ENCODE measurements around the gene CLMN.

Gene CLMN

DNA sequence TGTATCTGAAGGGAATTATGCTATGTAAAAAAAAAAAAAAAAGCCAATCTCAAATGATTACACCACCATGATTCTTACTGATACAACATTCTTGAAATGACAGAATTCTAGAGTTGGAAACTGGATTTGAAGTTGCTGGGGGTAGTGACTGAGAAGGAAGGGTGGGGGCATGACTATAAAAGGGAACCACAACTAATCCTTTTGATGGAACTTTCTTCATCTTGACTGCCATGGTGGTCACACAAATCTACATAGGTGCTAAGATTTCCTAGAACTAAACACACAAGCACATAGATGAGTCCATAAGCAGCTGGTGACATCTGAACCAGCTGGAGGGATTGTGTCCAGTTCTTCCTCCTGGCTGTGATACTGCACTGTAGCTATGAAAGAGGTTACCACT, 51.4 kb downstream of the CLMN start:
- FAIRE-seq = no peak
- TF ChIP-seq POLR2A (IDR thresholded peaks at IDR 0.05; ENCODE audit: low read depth, low read length) = no peak
- DNase-seq (ENCODE audit: insufficient read length, low spot score) = no peak

- no peak for DNase-seq (ENCODE audit: insufficient read length, low spot score)
- FAIRE-seq = peak; percentile 6
- no peak for TF ChIP-seq POLR2A (IDR thresholded peaks at IDR 0.05; ENCODE audit: low read depth, low read length)
These were observed 52.4 kb downstream of the CLMN start for GRCh38 chr14:95267306-95267705.

DNA sequence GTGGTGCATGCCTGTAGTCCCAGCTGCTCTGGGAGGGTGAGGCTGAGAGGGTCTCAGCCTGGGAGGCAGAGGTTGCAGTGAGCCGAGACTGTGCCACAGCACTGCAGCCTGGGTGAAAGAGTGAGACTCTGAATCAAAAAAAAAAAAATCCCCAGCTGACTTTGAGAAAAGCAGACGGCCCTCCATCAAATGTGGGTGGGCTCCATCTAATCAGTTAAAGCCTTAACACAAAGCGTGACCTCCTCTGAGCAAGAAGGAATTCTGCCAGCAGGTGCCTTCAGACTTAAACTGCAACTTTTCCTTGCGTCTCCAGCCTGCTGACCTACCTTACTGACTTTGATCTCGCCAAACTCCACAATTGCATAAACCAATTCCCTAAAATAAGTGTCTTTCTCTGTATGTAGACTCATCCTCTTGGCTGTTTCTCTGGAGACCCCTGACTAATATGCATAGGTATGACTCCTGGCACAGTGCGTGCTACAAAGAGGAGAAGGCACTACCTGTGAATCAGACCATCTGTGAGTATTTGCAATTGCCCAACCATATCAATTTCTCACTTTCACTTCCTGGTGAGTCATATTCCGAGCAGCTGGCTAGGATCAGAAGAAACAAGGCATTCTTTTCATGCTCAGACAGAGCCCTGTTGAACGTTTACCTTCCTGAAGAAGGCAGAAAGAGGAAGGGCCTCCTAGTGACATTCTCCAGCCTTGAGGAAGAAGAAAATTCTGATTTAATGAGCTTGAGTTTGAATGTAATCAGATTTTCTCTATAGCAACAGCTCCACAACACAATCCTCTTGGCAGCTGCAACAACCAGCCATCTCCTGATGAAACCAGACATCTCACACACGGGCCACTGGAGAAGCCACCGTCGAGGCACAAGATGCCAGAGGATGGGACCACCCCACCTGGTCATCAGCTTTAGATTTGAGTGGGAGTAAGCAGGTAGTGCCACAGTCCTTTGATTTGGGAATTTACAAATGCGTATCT, 54.3 kb downstream of the CLMN start:
- FAIRE-seq (peak; percentile 99), DNase-seq (ENCODE audit: insufficient read length, low spot score) (peak; percentile 65)
- no peak for TF ChIP-seq POLR2A (IDR thresholded peaks at IDR 0.05; ENCODE audit: low read depth, low read length)

DNA sequence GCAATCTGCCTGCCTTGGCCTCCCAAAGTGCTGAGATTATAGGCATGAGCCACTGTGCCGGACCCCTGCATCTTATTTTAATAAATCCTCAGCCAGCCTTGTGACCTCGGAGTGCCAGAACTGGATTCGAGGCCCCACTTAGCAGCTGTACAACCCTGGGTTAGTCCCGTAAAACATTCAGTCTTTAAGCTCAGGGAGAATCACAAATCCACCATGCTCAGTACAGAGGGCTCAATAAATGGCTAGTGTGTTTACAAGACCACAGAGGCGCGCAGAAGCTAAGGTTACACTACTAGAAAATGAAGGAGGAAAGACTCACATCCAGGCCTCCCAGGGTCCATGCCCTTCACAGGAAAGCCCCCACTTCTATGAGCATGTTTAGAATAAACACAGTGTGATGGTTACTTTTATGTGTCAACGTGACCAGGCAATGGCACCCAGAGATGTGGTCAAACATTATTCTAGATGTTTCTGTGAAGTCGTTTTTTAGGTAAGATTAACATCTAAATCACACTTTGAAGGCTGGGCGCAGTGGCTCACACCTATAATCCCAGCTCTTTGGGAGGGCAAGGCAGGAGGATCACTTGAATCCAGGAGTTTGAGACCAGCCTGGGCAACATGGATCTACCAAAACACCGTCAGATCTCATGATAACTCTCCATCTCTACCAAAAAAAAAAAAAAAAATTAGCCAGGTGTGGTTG, 55.3 kb downstream of the CLMN start:
- no peak for TF ChIP-seq POLR2A (IDR thresholded peaks at IDR 0.05; ENCODE audit: low read depth, low read length)
- no peak for FAIRE-seq
- no peak for DNase-seq (ENCODE audit: insufficient read length, low spot score)

DNA sequence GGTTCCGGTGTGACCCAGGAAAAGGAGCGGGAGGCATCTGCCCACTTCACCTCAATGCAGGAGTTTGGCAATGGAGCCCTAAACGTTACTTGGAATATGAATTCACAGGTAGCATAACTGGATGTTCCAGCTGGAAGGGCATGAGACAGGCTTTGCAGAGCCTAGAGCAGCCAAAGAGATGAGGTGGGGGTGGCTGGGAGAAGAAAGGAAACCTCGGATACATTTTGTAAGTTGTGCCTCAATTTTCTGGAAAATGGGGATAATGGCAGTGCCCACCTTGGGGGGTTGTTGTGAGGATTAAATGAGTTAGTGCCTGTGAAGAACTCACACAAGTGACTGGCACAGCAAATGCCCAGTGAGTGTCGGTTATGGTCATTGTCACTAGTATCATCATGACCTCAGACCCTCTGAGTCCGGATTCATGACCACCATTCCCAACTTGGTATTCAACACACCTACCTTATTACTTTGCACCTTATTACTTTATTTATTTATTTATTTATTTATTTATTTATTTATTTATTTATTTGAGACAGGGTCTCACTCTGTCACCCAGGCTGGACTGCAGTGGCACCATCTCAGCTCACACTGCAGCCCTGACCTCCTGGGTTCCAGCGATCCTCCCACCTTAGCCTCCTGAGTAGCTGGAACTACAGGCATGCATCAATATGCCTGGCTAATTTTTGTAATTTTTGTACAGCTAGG, 56.0 kb downstream of the CLMN start:
- no peak for TF ChIP-seq POLR2A (IDR thresholded peaks at IDR 0.05; ENCODE audit: low read depth, low read length)
- FAIRE-seq (no peak), DNase-seq (ENCODE audit: insufficient read length, low spot score) (no peak)

DNA sequence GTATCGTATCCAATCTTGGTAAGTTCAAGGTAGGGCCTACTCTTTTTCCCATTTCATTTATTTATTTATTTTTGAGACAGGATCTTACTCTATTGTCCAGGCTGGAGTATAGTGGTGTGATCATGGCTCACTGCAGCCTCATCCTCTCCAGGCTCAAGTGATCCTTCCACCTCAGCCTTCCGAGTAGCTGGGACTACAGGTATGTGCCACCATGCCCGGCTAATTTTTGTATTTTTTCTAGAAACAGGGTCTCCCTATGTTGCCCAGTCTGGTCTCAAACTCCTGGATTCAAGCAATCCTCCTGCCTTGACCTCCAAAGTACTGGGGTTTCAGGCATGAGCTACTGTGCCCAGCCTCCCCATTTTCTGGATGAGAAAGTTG, 57.2 kb downstream of the CLMN start:
- no peak for DNase-seq (ENCODE audit: insufficient read length, low spot score)

GRCh38 chr14:95261616-95262510, 57.8 kb downstream of the CLMN start:
- no peak for TF ChIP-seq POLR2A (IDR thresholded peaks at IDR 0.05; ENCODE audit: low read depth, low read length)
- DNase-seq (ENCODE audit: insufficient read length, low spot score) (no peak), FAIRE-seq (no peak)

More for the DNA sequence above, 57.2 kb downstream of the CLMN start:
- TF ChIP-seq POLR2A (IDR thresholded peaks at IDR 0.05; ENCODE audit: low read depth, low read length) = no peak
- no peak for FAIRE-seq

DNA sequence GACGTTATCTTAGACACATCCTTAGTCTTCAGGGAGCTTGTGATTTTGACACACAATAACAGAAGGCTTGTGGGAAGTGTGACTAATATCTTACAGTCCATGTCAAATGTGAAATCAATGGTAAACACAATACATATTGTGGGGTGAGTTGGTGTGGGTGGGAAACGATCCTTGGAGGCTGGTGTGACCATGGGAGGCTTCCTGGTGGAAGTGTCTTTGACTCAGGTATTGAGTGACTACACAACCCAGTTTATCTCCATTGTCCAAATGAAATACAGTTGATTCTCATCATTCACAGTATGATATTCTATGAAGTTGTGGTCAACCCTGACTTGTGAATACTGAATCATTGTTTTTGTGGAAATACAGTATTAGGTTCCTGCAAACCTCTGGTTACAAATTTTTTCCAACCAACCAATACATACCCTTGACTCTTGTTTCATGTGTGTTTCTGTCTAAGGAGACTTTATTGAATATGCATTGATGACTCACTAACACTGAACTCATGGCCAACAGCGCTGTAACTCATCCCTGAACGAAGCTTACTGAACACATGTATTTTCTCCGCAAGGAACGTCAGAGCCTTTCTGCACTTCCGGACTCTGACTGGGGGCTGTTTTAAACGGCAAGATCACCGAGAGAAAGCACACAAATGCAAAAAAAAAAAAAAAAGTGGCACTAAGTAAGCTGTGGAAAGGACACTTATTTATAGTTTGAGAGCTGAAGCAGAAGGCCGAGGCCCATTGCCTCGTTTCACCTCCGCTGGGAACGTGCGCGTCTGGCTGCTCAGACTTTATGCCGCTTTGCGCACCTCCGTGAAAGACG, 59.0 kb downstream of the CLMN start:
- no peak for TF ChIP-seq POLR2A (IDR thresholded peaks at IDR 0.05; ENCODE audit: low read depth, low read length)
- no peak for DNase-seq (ENCODE audit: insufficient read length, low spot score)
- FAIRE-seq = no peak

DNA sequence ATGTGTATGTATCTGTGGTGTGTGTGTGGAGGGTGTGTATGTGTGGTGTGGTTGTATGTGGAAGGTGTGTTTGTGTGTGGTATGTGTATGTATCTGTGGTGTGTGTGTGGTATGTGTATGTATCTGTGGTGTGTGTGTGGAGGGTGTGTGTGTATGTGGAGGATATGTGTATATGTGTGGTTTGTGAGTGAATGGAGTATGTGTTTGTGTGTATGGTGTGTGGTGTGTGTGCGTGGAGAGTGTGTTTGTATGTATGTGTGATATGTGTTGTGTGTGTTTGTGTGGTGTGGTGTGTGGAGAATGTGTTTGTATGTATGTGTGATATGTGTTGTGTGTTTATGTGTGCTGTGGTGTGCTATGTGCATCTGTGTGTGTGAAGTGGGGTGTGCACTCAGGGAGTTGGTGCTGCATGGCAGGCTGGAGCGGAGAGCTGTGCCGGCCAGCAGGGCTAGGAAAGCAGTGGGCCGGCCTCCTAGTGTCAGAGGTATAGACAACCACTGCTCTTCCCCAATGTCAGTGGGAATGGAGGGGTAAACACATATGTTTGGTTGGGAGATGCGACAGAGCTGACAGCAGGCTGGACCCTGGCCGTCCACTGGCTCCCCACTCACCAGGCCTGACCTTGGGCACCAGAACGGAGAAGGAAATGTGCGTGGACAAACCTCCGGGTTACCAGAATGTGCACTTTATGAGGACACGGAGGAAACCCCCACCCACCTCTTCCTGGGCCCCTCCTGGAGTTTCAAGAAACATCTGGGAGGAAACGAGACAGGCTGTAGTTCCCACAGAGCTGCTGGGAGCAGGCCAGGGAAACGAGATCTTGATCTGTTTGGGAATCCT, 60.7 kb downstream of the CLMN start:
- DNase-seq (ENCODE audit: insufficient read length, low spot score) (no peak), FAIRE-seq (no peak)
- no peak for TF ChIP-seq POLR2A (IDR thresholded peaks at IDR 0.05; ENCODE audit: low read depth, low read length)

DNA sequence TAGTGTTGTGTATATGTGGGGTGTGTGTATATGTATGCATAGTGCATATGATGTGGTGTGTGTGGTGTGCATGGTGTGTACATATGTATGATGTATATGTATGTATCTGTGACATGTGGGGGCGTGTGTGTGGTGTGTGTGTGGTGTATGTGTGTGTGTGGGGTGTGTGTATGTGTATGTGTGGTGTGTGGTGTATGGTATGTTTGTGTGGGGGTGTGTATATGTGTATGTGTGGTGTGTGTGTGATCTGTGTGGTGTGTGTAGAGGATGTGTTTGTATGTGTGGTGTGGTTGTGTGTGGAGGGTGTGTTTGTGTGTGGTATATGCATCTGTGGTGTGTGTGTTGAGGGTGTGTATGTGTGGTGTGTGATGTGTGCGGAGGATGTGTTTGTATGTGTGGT, 61.6 kb downstream of the CLMN start:
- no peak for DNase-seq (ENCODE audit: insufficient read length, low spot score)
- no peak for TF ChIP-seq POLR2A (IDR thresholded peaks at IDR 0.05; ENCODE audit: low read depth, low read length)
- no peak for FAIRE-seq

GRCh38 chr14:95257521-95257920, 62.2 kb downstream of the CLMN start:
- no peak for DNase-seq (ENCODE audit: insufficient read length, low spot score)
- no peak for FAIRE-seq
- no peak for TF ChIP-seq POLR2A (IDR thresholded peaks at IDR 0.05; ENCODE audit: low read depth, low read length)

GRCh38 chr14:95256776-95257060, 63.0 kb downstream of the CLMN start:
- DNase-seq (ENCODE audit: insufficient read length, low spot score) (no peak), FAIRE-seq (no peak)
- TF ChIP-seq POLR2A (IDR thresholded peaks at IDR 0.05; ENCODE audit: low read depth, low read length) = no peak

Data from H54 (cell line).